ENCODE results near the gene GLCCI1. TPM values are rescaled to one million over a fixed set of nuclear protein-coding genes. Genes with fewer than 3 reads are reported as not detected.

Gene GLCCI1
- total RNA-seq, 2 donors from 2014 or later, result 3.9 to 4.2 TPM

GRCh38 chr7:8119262-8119661, 150.7 kb downstream of the GLCCI1 start:
- intact Hi-C loops (cut with DNase I), result no loop called here
- DNase-seq (ENCODE audit: low spot score), result no peak

- no peak for DNase-seq (ENCODE audit: low spot score)
- intact Hi-C loops (cut with DNase I), result no loop called here
Measured at GRCh38 chr7:8120390-8121058, 151.9 kb downstream of the GLCCI1 start.

GRCh38 chr7:8121243-8121642, 152.6 kb downstream of the GLCCI1 start:
- DNase-seq (ENCODE audit: low spot score), result no peak
- intact Hi-C loops (cut with DNase I), result no loop called here

- intact Hi-C loops (cut with DNase I), result no loop called here
- DNase-seq (ENCODE audit: low spot score), result no peak
Measured at GRCh38 chr7:8125680-8126444, 157.3 kb downstream of the GLCCI1 start.

- no peak for DNase-seq (ENCODE audit: low spot score)
- intact Hi-C loops (cut with DNase I), result no loop called here
Measured at GRCh38 chr7:8126601-8127167, 158.1 kb downstream of the GLCCI1 start.

- intact Hi-C loops (cut with DNase I), result no loop called here
- DNase-seq (ENCODE audit: low spot score), result no peak
Measured at GRCh38 chr7:8128449-8129317, 160.1 kb downstream of the GLCCI1 start.

- intact Hi-C loops (cut with DNase I), result no loop called here
Measured at GRCh38 chr7:8129318-8129659, 160.7 kb downstream of the GLCCI1 start.

GRCh38 chr7:8130663-8131062, 162.1 kb downstream of the GLCCI1 start:
- intact Hi-C loops (cut with DNase I), result loop anchor here in 1 of 2 donors (10.0 kb wide), 1 partner anchor 1016 kb away; no protein-coding TSS in a partner anchor

More at GRCh38 chr7:8129318-8129659, 160.7 kb downstream of the GLCCI1 start:
- DNase-seq (ENCODE audit: low spot score), result no peak

GRCh38 chr7:8131694-8132605, 163.4 kb downstream of the GLCCI1 start:
- intact Hi-C loops (cut with DNase I), result loop anchor here in 1 of 2 donors (10.0 kb wide), 1 partner anchor 1017 kb away; no protein-coding TSS in a partner anchor
- DNase-seq (ENCODE audit: low spot score), result no peak

More at GRCh38 chr7:8130663-8131062, 162.1 kb downstream of the GLCCI1 start:
- DNase-seq (ENCODE audit: low spot score), result no peak

- no peak for DNase-seq (ENCODE audit: low spot score)
- intact Hi-C loops (cut with DNase I), result loop anchor here in 1 of 2 donors (10.0 kb wide), 1 partner anchor 1019 kb away; no protein-coding TSS in a partner anchor
Measured at GRCh38 chr7:8133188-8133848, 164.7 kb downstream of the GLCCI1 start.

- intact Hi-C loops (cut with DNase I), result loop anchor here in 1 of 2 donors (10.0 kb wide), 1 partner anchor 1019 kb away; no protein-coding TSS in a partner anchor
- DNase-seq (ENCODE audit: low spot score), result no peak
Measured at GRCh38 chr7:8134089-8134733, 165.6 kb downstream of the GLCCI1 start.

- intact Hi-C loops (cut with DNase I), result loop anchor here in 1 of 2 donors (10.0 kb wide), 1 partner anchor 1021 kb away; no protein-coding TSS in a partner anchor
- DNase-seq (ENCODE audit: low spot score), result no peak
Measured at GRCh38 chr7:8135417-8135816, 166.8 kb downstream of the GLCCI1 start.

- DNase-seq (ENCODE audit: low spot score), result no peak
- intact Hi-C loops (cut with DNase I), result loop anchor here in 1 of 2 donors (10.0 kb wide), 1 partner anchor 1021 kb away; no protein-coding TSS in a partner anchor
Measured at GRCh38 chr7:8136051-8136730, 167.6 kb downstream of the GLCCI1 start.

Data from posterior vena cava (tissue), 2 donors.